Measurements from ENCODE around the gene NACC2.

NACC2 gene

DNA sequence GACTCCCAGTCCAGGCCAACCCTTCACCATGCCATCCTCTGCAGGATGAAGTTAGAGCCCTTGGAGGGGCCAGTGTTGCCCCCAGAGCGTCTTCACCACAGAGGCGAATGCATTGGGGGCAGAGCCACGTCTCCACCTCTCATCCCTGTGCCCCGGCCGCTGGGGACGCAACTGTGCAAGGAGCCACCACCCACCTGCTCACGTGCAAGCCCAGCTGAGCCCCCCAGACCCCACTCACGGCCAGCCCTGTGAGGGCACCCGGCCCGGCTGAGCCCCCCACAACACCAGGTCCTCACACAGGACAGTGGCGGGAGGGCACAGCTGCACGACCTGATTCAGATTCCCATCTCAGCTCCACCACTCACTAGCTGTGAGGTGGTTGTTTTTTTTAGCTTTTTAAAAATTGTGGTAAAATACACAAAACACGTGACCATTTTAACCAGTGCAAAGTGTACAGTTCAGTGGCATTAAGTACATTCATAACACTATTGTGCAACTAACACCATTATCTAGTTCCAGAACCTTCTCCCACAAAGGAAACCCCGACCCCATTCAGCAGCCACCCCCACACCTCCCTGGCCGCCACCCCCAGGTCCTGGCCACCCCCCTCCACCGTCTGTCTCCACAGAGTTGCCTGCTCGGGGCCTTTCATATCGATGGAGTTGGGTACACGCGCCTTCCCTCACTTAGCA is 100.4 kb downstream of the NACC2 start:
- DNase-seq (ENCODE audit: low read depth in 2 of 2) = no peak

DNA sequence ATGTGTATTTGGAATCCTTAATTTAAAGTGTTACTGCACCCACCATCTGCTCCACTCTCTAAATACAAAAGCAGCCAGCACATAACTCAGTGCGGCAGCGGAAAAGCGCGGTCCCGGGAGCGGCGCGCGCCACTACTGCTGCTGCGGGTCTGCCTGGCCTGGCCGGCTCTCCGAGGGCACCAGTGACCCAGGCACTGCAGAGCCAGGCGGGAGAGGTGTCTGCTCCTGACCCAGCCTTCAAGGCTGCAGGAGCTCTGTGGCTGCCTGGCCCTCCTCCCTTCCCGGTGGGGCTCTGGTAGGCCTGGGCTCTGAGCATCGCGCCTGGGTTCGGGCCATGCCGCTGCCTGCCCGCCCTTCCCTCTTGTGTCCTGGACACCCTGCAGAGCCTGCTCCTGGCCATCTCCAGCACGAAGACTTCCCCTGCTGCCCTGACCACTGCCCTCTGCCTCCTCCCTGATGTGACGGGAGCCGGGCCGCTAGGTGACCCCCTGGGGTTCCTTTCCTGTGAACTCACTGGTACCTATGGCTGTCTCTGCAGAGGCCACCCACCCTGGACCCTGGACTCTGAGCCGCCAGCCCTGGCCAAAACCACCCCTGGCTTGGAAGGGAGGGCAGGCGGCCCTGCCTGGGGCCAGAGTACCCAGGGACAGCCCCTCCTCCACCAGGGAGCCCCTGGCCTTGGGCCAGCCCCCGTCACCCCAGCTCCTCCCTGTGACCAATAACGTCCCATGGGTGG is 101.2 kb downstream of the NACC2 start:
- DNase-seq (ENCODE audit: low read depth in 2 of 2) = no peak

DNA sequence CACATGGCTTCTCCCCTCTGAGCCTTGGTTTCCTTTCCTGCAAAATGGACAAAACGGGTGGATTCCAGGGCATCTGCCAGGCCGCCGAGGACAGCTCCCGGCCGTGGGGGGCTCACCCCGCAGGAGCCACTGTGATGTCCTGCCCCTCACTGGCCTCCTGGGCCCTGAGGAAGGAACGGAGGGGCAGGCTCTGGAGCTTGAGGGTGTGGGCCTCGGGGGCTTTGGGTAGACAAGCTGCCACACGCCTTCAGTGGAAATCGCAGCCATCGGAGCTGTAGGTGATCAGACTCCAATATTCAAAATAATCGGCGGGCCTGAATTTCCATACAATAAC is 101.7 kb downstream of the NACC2 start:
- no peak for DNase-seq (ENCODE audit: low read depth in 2 of 2)

DNA sequence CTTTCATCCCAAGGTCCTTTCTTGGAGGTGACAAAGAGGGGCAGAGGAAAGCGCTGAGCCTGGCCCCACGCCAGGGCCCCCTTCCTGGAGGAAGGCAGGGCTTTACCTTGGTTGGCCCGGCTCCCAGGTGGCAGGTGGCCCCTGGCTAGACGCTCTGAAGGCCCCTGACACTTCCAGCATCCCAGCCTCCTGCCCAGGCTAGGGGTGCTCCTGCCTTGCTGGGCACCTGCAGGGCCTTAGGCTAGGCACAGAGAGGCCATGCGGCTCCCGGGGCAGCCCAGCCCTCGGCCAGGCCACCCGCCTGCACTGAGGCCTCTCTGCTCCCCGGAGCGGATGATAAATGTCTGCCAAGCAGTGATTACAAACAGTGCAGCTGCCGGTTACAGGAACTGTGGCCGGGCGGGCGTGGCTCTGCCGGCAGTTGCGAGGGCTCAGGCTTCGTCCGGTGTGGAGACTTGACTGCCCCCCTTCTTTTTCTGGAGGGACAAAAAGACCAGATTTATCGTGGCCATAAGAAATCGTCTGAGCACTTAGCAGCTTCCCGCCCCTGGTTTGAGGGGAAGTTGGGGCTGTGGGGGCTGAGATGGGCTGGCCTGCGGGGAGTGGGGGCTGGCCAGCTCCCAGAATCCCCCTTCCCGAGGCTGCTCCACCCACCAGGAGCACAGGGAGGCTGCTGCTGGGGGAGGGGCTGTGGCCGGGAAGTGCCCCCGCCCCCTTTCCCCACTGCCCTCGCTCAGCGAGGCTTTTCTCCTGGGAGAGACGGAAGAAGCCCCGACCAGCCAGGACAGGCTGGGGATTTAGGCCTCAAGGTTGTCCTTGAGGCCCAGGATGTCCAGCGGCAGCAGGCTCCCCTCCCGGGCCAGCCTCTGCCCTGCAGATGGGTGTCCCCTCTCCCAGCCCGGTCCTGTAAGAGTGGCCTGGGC is 102.3 kb downstream of the NACC2 start:
- DNase-seq (ENCODE audit: low read depth in 2 of 2) = no peak

DNA sequence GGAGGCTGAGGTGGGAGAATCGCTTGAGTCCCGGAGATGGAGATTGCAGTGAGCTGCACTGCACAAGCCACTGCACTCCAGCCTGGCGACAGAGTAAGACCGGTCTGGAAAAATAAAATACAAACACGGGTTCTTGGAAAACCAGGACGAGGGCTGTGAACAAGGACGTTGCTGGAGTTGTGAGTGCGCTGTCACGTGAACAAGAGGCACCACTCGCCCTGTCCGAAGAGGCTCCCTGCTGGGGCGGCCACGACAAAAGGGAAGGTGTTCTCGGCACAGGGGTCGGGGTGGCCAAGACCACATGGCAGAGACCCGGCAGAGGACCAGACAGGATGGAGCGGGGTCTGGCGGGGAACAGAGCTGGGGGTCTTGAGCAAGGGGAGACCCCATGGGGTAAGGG is 103.3 kb downstream of the NACC2 start:
- no peak for DNase-seq (ENCODE audit: low read depth in 2 of 2)

DNA sequence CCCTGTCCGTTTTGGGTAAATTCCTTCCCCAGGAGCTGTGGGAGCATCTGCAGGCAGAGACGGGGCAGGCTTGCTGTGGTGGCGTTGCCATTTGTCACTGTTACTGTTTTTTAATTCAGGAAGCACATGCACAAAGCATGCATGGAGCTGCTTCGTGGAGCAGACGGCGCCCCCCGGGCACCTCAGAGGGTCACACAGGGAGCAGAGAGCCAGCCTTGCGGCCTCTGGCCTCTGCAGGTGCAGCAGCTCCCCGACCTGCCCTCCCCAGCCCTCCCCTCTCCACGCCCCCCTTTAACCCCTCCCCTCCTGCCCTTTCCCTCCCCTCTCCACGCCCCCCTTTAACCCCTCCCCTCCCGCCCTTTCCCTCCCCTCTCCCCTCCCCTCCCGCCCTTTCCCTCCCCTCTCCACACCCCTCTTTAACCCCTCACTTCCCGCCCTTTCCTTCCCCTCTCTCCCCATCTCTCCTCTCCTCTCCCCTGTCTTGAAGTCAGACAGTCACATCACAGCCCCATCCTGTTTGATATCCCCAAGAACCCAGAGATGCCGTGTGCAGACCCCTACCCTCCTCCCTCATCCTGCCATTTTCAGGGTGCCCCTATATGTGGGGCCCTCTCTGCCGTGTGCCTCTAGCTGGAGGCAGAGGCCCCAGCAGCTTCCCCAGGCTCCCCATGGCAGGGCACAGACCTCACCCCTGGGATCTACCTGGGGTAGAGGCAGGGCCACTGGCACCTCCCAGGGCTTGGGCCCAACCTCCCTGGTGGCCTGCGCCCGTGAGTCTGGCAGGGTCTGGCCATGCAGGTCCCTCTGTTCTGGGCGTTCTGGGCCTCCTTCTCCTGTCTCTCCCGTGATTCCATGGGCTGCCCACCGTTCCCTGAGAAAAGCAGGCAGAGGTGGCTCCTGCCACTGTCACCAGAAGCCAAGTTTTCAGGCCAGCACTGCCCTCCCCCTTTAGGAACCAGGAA is 104.3 kb downstream of the NACC2 start:
- peak; percentile 33 to 58 for DNase-seq (ENCODE audit: low read depth in 2 of 2)

DNA sequence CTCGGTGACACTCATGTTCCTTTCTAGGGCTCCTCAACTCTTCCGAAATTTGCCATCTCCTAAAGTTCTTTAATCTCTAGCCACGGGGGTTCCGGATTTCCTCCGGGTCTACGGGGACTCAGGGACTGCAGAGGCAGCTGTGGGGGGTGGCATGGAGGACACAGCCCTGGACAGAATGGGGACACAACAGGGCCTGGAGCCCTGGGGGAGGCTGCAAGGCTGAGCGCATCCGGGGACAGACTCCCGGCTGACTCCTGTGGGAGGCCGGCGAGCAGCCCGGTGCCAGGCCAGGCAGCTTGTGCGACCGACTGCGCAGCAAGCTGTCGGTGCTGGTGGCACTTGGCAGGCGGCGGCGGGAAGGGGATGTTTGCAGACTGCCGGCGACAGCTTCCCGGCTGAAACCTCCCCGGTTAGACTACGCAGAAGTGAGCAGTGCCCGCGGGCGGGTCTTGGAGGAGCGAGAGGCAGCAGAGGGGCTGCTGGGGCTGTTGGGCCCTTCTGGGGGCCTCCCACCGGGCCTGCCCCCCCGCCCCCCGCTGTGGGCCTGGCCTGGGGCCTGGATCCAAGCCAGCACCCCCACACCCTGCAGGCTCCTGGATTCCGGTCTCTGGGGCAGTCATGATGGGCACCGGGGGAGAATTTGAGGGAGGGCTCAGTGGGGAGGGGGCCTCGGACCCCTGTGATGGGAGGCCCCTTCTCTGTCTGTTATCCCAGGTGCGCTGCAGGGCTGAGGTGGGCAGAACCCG is 105.2 kb downstream of the NACC2 start:
- DNase-seq (ENCODE audit: low read depth in 2 of 2) = no peak

DNA sequence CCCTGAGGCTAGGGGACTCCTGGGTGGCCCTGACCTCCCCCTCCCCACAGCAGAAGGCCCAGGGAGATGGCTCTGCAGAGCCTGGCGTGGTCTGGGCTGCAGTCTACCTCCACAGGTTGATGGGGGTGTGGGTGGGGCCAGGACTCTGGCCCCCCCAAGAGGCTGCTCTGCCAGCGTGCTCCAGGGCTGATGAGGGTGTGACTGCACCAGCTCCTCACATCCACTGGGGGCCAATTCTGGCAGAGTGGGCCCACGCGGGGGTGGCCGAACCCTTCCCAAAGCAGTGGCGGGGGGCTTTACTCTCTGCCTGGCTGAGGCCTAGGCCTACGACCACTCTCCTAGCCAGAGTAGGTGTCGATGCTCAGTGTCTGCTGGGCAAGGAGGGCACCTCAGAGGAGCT is 105.9 kb downstream of the NACC2 start:
- DNase-seq (ENCODE audit: low read depth in 2 of 2) = no peak

DNA sequence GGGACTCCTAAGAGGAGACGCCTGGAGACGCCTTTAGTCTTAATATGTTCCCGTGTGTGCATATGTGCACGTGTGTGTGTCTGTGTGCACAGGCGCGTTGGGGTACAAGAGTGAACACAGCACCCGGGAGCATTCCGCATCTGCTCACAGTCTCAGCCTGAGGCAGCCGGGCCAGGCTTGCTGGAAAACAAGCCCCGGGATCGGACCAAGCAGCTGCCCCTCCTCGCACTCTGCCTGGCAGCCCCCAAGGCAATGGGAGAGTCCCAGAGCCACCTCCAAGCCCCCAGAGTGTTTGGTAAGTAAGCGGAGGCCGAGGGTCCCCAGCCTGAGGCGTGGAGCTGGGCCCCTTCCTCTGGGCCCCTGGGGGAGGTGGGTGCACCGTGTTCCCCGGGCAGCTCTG is 106.6 kb downstream of the NACC2 start:
- DNase-seq (ENCODE audit: low read depth in 2 of 2) = no peak

DNA sequence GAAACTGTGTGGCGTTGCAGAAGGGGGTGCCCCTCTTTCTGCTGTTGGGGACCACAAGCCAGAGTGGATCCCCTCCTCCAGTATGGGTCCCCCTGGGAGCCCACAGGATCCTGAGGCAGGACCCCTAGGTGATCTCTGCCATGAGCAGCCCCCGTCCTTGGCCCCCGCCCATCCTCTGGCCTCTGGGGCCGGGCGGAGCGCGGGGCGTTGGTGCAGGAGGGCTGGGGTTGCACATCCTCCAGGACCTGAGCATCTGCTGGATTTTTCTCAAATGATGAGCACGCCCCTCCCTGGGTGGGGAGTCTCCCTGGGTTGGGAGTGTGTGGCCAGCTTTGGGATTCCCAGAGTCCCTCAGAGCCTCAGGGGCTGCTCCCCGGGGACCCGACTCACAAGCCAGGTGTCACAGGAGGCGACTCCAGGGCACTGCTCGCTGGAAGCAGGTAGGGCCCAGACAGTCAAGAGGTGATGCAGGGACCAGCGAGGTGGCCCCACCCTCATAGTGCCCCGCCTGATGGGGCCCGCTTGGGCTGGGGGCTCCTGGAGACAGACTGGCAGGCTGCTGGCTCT is 107.2 kb downstream of the NACC2 start:
- DNase-seq (ENCODE audit: low read depth in 2 of 2) = no peak

DNA sequence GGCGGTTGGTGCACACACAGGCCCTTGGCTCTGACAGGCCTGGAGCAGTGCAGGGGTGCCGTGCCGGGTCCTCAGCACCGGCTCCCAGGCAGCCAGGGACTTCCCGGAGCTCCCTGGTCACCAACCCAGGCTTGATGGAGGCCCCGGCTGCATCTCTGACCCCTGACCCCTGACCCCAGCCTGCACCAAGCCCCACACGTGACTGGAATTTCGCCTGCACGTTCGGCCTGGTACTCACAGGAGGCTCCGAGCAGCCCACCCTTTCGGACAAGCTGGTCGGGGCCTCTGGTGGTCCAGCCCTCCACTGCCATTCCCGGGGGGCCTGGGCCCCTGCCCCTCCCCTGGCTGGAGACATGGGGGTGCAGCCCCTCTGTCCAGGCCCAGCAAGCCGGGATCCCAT is 108.5 kb downstream of the NACC2 start:
- DNase-seq (ENCODE audit: low read depth in 2 of 2) = no peak

DNA sequence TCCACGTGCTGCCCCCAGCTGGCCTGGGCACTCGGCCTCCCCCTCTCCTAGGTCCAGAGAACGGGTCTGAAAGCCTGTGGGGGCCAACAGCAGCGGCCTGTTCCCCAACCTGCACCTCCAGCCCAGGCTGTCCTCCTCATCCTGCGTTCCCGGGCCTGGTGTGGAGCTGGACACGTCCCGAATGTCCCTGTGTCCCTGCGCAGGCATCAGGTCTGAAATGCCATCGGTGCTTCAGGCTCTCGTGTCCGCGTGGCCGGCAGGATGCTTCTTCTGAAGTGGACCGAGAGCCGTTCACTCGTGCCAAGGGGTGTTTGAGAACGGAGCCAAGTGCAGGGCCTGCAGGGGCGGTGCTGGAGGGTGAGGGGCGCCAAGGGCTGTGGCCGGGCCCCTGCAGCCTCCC is 109.2 kb downstream of the NACC2 start:
- DNase-seq (ENCODE audit: low read depth in 2 of 2) = no peak

DNA sequence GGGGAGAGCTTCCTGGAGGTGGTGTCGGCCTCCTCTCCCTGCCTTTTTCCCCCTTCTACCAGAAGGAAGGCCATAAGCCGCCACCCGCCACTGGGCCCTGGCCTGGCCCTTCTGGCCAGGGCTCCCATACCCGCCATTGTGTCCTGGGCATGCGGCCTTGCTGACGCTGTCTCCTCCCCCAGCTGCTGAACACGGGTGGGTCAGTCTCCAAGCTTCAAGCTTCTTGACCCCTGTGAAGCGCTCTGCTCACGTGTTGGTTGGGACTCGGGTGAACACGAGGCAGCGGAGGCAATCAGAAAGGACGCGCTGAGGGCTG is 109.7 kb downstream of the NACC2 start:
- no peak for DNase-seq (ENCODE audit: low read depth in 2 of 2)

DNA sequence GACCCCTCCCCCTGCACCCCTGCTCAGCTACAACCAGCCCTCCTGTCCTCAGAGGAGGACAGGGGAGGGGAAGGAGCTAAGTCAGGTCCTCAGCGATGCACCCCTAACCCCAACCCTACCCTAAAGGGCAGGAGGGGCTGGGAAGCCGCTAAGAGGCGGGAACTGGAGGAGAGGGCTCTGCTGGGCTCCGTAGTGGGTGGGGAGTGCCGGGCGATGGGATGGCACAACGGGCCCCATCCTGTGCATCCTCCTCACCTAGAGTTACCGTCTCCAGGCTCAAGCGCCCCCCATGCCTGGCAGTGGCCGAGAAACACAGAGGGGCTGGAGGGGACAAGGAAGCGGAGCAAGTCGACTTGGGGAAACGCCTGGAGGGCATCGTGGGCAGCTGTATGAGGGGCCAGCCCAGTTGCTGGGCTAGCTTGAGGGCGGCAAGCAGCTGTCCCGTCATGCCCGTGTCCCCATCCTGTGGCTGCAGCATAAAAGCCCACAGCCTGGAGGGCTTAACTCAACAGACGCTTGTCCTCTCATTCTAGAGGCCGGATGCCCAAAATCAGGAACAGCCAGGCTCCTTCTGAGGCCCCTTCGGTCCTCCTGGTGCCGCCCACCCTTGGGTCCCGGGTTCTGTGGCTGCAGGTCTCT is 110.9 kb downstream of the NACC2 start:
- no peak for DNase-seq (ENCODE audit: low read depth in 2 of 2)

DNA sequence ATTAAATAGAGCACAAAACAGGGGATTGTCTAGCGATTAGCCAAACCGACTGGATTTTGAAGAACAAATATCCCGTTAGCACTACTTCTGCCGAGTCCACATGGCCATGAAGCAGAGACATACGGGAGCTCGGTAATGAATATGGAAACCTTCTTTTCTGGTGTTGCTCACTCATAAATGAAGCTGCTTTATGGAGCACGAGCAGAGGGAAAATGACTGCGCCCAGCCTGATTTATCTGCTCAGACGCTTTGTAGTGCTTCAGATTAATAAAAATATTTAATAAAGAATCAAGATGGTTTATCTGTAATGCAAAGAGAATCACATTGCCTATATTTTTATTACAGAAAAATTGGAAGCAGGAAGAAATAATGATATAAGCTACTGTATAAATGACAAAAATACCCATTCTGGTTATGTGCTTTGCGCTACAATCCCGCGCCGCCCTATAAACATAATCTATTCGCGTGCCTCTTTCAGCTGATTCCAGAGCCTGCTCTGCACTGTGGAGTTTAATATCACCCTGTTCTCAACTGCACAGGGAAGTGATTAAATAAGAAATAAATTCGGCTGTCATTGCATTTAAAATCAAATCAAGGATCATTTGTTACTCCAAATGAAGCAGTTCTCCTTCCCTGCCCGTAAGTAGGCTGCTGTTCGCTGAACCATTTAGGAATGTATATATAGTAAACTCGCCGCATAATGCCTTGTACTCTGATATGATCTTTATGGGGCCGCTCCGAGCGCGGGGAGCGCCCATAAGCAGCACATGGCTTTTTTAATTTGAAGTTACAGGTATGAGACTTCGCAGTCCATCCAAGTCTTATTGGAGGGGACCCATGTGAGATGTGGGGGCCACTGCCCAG is 111.6 kb downstream of the NACC2 start:
- DNase-seq (ENCODE audit: low read depth in 2 of 2) = no peak

DNA sequence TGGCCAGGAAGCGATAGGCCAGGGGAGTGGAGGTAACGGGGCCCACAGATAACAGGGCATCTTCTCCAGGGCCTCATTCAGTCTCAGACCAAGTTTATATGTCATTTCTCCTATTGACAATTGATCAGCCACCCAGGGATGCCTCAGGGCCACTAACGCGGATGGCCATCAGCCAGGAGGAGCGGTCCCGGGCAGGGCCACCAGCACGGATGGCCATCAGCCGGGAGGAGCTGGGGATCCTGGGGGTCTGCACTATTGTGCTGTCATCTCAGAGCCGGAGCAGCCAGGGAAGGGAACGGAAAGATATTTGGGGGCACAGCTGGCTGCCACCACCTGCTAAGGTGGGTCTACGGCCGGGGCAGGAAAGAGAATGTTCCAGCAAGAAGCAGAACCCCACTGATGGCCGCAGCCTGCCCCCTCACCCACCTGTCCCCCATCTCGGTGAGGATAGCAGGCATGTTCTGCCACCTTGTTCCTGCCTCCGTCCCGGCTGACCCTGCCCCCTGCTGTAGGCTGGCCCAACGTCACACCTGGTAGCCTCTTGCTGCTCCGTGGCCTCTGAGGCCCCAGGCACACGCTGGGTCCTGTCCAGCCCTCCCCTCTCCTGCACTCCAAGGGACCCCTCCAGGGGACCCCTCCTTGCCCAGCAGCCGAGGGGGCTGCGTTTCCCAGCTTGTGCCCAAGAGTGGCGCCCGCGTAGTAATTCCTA is 112.4 kb downstream of the NACC2 start:
- no peak for DNase-seq (ENCODE audit: low read depth in 2 of 2)

DNA sequence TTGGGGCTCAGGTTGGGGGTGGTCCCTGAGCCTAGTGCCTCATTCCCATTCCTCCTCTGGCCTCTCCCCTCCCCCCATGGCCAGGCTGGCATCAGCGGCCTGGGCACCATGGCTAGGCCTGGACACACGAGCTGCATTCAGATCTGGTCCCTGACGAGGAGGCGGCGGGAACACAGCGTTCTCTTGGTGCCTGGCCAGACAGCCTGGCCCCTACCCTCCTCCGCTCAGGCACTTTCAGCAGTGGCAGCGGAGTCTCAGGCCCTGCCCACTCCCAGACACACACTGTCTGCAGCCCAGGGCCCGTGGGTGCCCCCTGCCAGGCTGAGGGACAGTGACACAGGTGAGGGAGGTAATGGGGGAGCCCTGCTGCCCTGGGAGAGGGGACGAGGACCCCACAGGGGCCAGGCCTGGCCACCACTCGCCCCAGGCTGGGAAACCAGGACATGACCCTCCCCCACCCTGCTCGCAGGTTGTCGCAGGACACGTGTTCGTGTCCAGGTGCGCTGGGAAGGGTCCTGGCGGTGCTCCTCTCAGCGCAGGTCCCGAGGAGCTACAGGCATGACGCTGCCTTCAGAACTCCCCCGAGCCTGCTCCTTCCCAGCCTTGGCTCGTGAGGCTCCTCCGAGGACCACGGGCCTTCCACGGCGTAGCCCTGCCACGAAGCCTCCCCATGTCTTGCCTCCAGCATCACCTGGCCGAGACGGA is 114.0 kb downstream of the NACC2 start:
- DNase-seq (ENCODE audit: low read depth in 2 of 2) = no peak

Data from stimulated activated CD4-positive, alpha-beta T cell treated with anti-CD3 and anti-CD28 coated beads, Interleukin-15, amount 100 ng/mL, for 48 hours (primary cell).